ENCODE data around the gene CBS.
A peak's percentile ranks its signal among the peaks of the same experiment; 100 is the strongest.
"Not testable (repeated sequence)": the region's sequence is repeated elsewhere in the genome, so short reads cannot be mapped to it uniquely, and the experiment has no call there.

The CBS gene

GRCh38 chr21:43076643-43077042, 1.0 kb upstream of the CBS start:
- H3K4me1 Mint-ChIP-seq; DNase-seq (ENCODE audit: low spot score in 2 of 2); H3K27ac Mint-ChIP-seq; H3K36me3 Mint-ChIP-seq; H3K4me3 Mint-ChIP-seq; H3K9me3 Mint-ChIP-seq; ATAC-seq: not testable (repeated sequence)

- not testable (repeated sequence) for H3K4me1 Mint-ChIP-seq, ATAC-seq, H3K4me3 Mint-ChIP-seq
Measured at GRCh38 chr21:43076023-43076637, 495 bp upstream of the CBS start.

GRCh38 chr21:43074401-43075169, 1.1 kb downstream of the CBS start:
- H3K4me3 Mint-ChIP-seq; ATAC-seq; H3K4me1 Mint-ChIP-seq; H3K27ac Mint-ChIP-seq; DNase-seq (ENCODE audit: low spot score in 2 of 2); H3K36me3 Mint-ChIP-seq; H3K9me3 Mint-ChIP-seq: not testable (repeated sequence)

More at GRCh38 chr21:43076023-43076637, 495 bp upstream of the CBS start:
- not testable (repeated sequence) for H3K9me3 Mint-ChIP-seq; H3K27ac Mint-ChIP-seq; DNase-seq (ENCODE audit: low spot score in 2 of 2); H3K36me3 Mint-ChIP-seq

- not testable (repeated sequence) for H3K4me3 Mint-ChIP-seq; DNase-seq (ENCODE audit: low spot score in 2 of 2); H3K4me1 Mint-ChIP-seq; H3K36me3 Mint-ChIP-seq; H3K27ac Mint-ChIP-seq; H3K9me3 Mint-ChIP-seq; ATAC-seq
Measured at GRCh38 chr21:43072742-43073141, 2.9 kb downstream of the CBS start.

- not testable (repeated sequence) for H3K4me1 Mint-ChIP-seq; H3K9me3 Mint-ChIP-seq; H3K4me3 Mint-ChIP-seq; H3K36me3 Mint-ChIP-seq; ATAC-seq; H3K27ac Mint-ChIP-seq; DNase-seq (ENCODE audit: low spot score in 2 of 2)
Measured at GRCh38 chr21:43069682-43070081, 6.0 kb downstream of the CBS start.

- H3K27ac Mint-ChIP-seq; ATAC-seq; DNase-seq (ENCODE audit: low spot score in 2 of 2); H3K36me3 Mint-ChIP-seq; H3K4me1 Mint-ChIP-seq; H3K9me3 Mint-ChIP-seq; H3K4me3 Mint-ChIP-seq: not testable (repeated sequence)
Measured at GRCh38 chr21:43068065-43068464, 7.6 kb downstream of the CBS start.

- ATAC-seq, H3K4me1 Mint-ChIP-seq: not testable (repeated sequence)
Measured at GRCh38 chr21:43066690-43067089, 8.9 kb downstream of the CBS start.

GRCh38 chr21:43065991-43066390, 9.6 kb downstream of the CBS start:
- H3K27ac Mint-ChIP-seq; ATAC-seq; H3K4me3 Mint-ChIP-seq; DNase-seq (ENCODE audit: low spot score in 2 of 2); H3K4me1 Mint-ChIP-seq; H3K9me3 Mint-ChIP-seq; H3K36me3 Mint-ChIP-seq: not testable (repeated sequence)

More at GRCh38 chr21:43066690-43067089, 8.9 kb downstream of the CBS start:
- H3K4me3 Mint-ChIP-seq, H3K9me3 Mint-ChIP-seq, H3K36me3 Mint-ChIP-seq, H3K27ac Mint-ChIP-seq: not testable (repeated sequence)
- peak in 1 of 2 donors; percentile 36 for DNase-seq (ENCODE audit: low spot score in 2 of 2)

- not testable (repeated sequence) for H3K36me3 Mint-ChIP-seq; DNase-seq (ENCODE audit: low spot score in 2 of 2); H3K27ac Mint-ChIP-seq; ATAC-seq; H3K4me1 Mint-ChIP-seq; H3K4me3 Mint-ChIP-seq; H3K9me3 Mint-ChIP-seq
Measured at GRCh38 chr21:43064265-43064917, 11.2 kb downstream of the CBS start.

- H3K4me1 Mint-ChIP-seq; DNase-seq (ENCODE audit: low spot score in 2 of 2); H3K4me3 Mint-ChIP-seq; ATAC-seq; H3K27ac Mint-ChIP-seq; H3K9me3 Mint-ChIP-seq; H3K36me3 Mint-ChIP-seq: not testable (repeated sequence)
Measured at GRCh38 chr21:43062955-43063664, 12.5 kb downstream of the CBS start.

GRCh38 chr21:43053112-43053511, 22.5 kb downstream of the CBS start:
- H3K36me3 Mint-ChIP-seq = not testable (repeated sequence)

GRCh38 chr21:43045876-43046821, 29.5 kb downstream of the CBS start:
- DNase-seq (ENCODE audit: low spot score in 2 of 2); H3K9me3 Mint-ChIP-seq; H3K27ac Mint-ChIP-seq; H3K36me3 Mint-ChIP-seq; H3K4me1 Mint-ChIP-seq: not testable (repeated sequence)
- ATAC-seq = peak; percentile 76
- peak overlapping the region; percentile 39 for H3K4me3 Mint-ChIP-seq

More at GRCh38 chr21:43053112-43053511, 22.5 kb downstream of the CBS start:
- not testable (repeated sequence) for H3K9me3 Mint-ChIP-seq; DNase-seq (ENCODE audit: low spot score in 2 of 2); H3K4me3 Mint-ChIP-seq; ATAC-seq; H3K27ac Mint-ChIP-seq; H3K4me1 Mint-ChIP-seq

GRCh38 chr21:43045165-43045875, 30.3 kb downstream of the CBS start:
- H3K4me1 Mint-ChIP-seq; H3K36me3 Mint-ChIP-seq; DNase-seq (ENCODE audit: low spot score in 2 of 2); H3K9me3 Mint-ChIP-seq: not testable (repeated sequence)
- peak; percentile 67 for ATAC-seq
- H3K4me3 Mint-ChIP-seq = peak overlapping the region; percentile 39
- peak overlapping the region; percentile 58 for H3K27ac Mint-ChIP-seq

- ATAC-seq; H3K9me3 Mint-ChIP-seq; DNase-seq (ENCODE audit: low spot score in 2 of 2); H3K36me3 Mint-ChIP-seq; H3K4me1 Mint-ChIP-seq; H3K4me3 Mint-ChIP-seq; H3K27ac Mint-ChIP-seq: not testable (repeated sequence)
Measured at GRCh38 chr21:43044547-43044946, 31.1 kb downstream of the CBS start.
